IPS-15b (cell line): ENCODE results near the gene OLA1.
A peak's percentile ranks its signal among the peaks of the same experiment; 100 is the strongest.

Source experiments
- H3K27me3 ChIP-seq: one replicate; pipeline ENCODE4 v1.6.1; 2013; ENCODE audit warnings: low read length; ENCODE audit not compliant: control insufficient read depth, insufficient read depth
- H3K36me3 ChIP-seq: one replicate; pipeline ENCODE4 v1.6.1; 2013; ENCODE audit warnings: low read length; ENCODE audit not compliant: control insufficient read depth, insufficient read depth
- H3K4me1 ChIP-seq: one replicate; pipeline ENCODE4 v1.6.1; 2013; ENCODE audit warnings: mild to moderate bottlenecking, low read length; ENCODE audit not compliant: control insufficient read depth, insufficient read depth
- H3K4me3 ChIP-seq: one replicate; pipeline ENCODE4 v1.5.1; 2013; ENCODE audit warnings: low read depth, low read length
- H3K9ac ChIP-seq: one replicate; pipeline ENCODE4 v1.6.1; 2013; ENCODE audit warnings: low read depth, mild to moderate bottlenecking, low read length
- H3K9me3 ChIP-seq: one replicate; pipeline ENCODE4 v1.6.1; 2013; ENCODE audit warnings: mild to moderate bottlenecking, low read length; ENCODE audit not compliant: control insufficient read depth, insufficient read depth

OLA1 gene

GRCh38 chr2:174024524-174025270 is 223.6 kb downstream of the OLA1 start:
- H3K36me3 ChIP-seq: no peaks in the 10 kb centered on the region
- no peaks in the 10 kb centered on the region for H3K9me3 ChIP-seq
- no peak overlapping the region for H3K9ac ChIP-seq
- peaks cover 3% of the 10 kb centered on the region for H3K27me3 ChIP-seq
- H3K4me1 ChIP-seq: peaks cover 12% of the 10 kb centered on the region
- H3K4me3 ChIP-seq: no peak overlapping the region

DNA sequence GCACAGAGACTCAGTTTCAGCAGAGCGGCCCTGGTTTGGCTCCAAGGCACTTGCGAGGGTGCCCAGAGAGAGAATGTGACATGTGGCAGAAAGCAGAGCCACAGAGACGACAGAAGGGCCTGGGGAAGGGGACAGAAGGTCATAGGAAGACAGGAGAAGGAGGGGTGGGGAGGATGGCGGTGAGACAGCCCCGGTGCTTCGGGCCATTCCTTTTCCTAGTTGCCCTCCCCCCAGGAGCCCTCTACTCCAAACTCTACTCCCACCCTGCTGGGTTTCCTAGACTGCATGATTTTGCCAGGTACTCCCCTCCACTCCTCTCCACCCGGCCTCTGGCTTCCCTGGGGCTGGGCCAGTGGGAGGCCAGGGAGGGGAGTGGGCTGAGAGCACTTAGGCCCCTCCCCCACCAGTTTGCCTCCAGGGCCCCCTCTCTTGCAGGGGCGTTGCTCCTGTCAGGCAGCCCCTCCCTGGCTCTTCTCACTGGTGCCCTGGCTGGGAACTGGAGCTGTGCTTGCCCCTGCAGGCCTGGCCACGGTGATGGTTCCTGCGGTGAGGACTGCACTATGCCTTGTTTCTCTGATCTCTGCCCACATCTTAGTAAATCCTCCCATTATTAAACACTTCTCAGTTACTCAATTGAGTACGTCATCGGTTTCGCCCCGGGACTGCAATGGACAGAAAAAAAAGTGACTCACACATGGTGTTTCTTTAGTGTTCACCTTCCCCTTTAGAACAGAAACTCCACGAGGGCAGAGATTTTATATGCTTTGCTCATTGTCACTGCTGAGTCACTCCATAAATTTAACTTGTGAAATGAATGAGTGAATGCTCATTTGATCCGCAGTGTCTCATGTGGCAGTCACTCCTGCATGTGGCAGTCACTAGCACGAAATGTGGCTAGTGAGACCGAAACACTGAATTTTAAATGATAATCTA is 224.5 kb downstream of the OLA1 start:
- Histone ChIP-seq H3K36me3 (no peaks in the 10 kb centered on the region), H3K9me3 (no peaks in the 10 kb centered on the region), H3K4me3 (no peak overlapping the region), H3K27me3 (peaks cover 1% of the 10 kb centered on the region), H3K9ac (peak overlapping the region; percentile 26), H3K4me1 (peaks cover 12% of the 10 kb centered on the region)
